ENCODE data around the gene ANKRD11.
A peak's percentile ranks its signal among the peaks of the same experiment; 100 is the strongest.

Gene ANKRD11

DNA sequence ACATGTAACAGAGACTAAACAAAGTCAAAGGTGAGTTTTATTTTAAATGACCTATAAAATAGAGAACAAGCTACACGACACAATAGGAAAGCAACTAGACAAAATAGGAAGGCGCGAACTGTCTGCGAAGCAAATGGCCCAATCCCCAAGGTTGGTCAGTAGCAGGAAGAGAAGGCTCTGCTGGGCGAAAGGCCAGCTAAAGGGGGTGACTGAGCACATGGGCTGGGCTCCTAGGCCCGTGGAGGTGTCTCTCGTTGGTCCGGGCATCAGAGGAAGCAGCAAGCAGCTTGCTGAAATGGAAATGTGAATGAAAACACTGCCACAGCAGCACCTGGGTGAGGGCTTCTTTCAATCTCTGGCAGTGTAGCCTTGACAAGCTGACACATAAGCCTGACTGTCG is 143.5 kb downstream of the ANKRD11 start:
- TF ChIP-seq, protein P1, sequence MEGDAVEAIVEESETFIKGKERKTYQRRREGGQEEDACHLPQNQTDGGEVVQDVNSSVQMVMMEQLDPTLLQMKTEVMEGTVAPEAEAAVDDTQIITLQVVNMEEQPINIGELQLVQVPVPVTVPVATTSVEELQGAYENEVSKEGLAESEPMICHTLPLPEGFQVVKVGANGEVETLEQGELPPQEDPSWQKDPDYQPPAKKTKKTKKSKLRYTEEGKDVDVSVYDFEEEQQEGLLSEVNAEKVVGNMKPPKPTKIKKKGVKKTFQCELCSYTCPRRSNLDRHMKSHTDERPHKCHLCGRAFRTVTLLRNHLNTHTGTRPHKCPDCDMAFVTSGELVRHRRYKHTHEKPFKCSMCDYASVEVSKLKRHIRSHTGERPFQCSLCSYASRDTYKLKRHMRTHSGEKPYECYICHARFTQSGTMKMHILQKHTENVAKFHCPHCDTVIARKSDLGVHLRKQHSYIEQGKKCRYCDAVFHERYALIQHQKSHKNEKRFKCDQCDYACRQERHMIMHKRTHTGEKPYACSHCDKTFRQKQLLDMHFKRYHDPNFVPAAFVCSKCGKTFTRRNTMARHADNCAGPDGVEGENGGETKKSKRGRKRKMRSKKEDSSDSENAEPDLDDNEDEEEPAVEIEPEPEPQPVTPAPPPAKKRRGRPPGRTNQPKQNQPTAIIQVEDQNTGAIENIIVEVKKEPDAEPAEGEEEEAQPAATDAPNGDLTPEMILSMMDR (IDR thresholded peaks at IDR 0.05), result no peak
- no peak for TF ChIP-seq ZFX (IDR thresholded peaks at IDR 0.05; ENCODE audit: borderline replicate concordance)
- peak overlapping the region; percentile 55; the same call in 1 of the 2 replicates for H3K27ac ChIP-seq

DNA sequence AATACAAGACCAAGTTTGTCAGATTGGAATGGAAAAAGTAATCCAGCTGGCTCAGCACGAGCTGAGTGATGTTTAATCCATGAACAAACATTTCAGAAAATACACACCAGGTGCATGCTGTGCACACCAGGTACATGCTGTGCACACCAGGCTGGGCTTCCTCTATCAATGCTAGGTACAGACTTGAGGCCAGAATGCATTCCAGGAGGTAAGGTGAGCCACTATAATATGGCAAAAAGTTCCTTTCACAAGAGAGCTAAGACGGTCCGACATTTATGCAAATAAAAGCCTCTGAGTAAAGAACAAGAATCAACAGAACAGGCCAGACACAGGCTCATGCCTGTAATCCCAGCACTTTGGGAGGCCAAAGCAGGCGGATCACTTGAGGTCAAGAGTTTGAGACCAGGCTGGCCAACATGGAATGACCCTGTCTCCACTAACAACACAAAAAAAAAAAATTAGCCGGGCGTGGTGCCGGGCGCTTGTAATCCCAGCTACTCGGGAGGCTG is 144.7 kb downstream of the ANKRD11 start:
- H3K27ac ChIP-seq, result peak overlapping the region; percentile 55
- TF ChIP-seq, protein P1 (IDR thresholded peaks at IDR 0.05), result no peak
- TF ChIP-seq ZFX (IDR thresholded peaks at IDR 0.05; ENCODE audit: borderline replicate concordance), result no peak

DNA sequence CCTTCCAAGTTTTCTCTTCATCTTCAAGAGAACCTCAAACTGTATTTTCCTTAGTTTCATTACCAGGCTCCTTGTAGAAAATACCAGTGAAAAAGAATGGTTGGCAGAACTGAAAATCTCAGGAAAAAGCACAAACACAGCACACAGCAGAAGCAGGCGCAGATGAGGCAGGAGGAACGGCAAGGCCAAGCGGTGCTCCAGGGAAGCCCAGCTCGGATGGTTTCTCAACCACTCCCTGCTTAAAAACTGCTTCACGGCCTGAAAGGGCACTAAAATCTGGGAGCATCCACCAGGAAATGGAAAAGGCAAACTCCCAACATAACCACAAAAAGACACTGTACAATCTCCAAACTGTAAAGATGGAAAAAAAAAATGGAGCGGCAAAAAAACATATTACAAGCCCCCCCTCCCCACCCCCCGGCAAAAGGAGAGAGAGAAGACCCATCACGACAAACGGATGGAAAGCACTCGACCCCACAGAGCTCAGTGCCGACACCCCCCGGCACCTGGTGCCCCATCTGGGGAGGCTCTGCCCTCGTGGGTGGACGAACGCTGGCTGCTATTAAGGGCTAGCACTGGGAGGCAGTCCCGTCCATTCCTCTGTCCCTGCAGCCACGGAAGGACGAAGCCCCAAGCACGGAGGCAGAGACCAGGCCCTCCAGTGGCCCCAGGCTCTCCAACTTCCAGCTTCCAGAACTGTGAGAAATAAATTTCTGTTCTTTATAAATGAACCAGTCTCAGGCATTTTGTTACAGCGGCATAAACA is 145.3 kb downstream of the ANKRD11 start:
- TF ChIP-seq, protein P1 (IDR thresholded peaks at IDR 0.05), result no peak
- no peak for TF ChIP-seq ZFX (IDR thresholded peaks at IDR 0.05; ENCODE audit: borderline replicate concordance)
- H3K27ac ChIP-seq, result peak overlapping the region; percentile 55

DNA sequence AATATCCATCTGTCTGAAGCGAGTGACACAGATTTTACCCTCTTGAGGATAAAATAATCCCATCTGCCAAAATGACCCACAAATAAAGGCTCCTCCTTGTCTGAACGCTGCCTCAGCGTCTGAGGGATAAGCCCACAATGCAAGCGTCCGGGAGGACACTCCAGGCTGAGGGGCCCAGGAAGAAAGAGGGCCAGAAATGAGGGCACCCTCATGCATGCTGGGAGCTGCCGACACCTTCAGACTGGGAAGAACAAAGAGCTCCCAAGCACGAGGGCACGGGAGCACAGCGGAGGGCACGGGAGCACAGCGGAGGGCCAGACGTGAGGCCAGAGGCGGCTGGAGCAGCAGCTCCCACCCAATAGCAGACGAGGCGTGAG is 145.9 kb downstream of the ANKRD11 start:
- no peak overlapping the region for H3K27ac ChIP-seq

DNA sequence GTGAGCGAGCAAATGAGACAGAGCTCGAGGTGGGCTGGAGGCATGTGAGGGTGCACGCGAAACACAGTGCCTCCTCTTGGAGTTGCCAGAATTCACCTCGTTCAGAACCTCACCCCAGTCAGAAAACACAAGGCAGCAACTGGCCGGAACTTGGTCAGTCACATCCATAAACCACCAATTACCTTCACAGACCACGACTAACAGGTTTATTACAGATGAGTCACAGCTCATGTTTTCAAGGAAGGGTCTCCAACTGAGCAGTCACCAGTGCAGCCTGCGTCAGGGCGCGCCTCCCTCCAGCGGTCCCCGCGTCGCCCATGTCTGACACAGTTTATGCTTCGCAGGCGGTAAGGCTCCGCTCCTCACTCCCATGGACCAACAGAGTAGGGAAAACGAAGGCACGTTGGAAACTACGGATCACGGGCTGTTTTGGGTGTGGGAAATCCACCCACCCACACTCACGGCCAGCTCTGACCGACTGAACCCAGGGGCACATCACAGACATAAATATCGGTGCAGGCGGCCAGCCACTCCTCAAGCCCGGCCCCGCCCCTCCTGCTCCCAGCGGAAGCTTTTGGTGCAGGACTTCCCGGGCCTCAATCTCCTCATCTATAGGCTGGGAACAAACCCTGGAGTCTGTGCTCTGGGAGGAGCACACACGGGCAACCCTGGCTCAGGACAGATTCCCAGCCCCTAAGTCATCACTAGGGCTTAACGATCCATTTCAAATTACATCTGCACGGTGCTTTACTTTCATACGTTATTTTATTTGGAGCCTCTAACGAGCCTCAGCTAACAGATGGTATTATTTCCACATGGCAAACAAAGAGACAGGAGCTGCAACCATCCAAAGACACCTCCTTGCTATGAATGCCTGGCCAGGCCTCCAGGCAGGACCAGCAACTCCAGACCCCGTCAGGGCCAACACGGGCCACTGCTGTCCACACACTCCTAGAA is 146.6 kb downstream of the ANKRD11 start:
- TF ChIP-seq, protein P1 (IDR thresholded peaks at IDR 0.05), result no peak
- TF ChIP-seq ZFX (IDR thresholded peaks at IDR 0.05; ENCODE audit: borderline replicate concordance), result no peak
- H3K27ac ChIP-seq, result no peak overlapping the region

More for the DNA sequence above, 145.9 kb downstream of the ANKRD11 start:
- no peak for TF ChIP-seq ZFX (IDR thresholded peaks at IDR 0.05; ENCODE audit: borderline replicate concordance)
- TF ChIP-seq, protein P1 (IDR thresholded peaks at IDR 0.05), result no peak

DNA sequence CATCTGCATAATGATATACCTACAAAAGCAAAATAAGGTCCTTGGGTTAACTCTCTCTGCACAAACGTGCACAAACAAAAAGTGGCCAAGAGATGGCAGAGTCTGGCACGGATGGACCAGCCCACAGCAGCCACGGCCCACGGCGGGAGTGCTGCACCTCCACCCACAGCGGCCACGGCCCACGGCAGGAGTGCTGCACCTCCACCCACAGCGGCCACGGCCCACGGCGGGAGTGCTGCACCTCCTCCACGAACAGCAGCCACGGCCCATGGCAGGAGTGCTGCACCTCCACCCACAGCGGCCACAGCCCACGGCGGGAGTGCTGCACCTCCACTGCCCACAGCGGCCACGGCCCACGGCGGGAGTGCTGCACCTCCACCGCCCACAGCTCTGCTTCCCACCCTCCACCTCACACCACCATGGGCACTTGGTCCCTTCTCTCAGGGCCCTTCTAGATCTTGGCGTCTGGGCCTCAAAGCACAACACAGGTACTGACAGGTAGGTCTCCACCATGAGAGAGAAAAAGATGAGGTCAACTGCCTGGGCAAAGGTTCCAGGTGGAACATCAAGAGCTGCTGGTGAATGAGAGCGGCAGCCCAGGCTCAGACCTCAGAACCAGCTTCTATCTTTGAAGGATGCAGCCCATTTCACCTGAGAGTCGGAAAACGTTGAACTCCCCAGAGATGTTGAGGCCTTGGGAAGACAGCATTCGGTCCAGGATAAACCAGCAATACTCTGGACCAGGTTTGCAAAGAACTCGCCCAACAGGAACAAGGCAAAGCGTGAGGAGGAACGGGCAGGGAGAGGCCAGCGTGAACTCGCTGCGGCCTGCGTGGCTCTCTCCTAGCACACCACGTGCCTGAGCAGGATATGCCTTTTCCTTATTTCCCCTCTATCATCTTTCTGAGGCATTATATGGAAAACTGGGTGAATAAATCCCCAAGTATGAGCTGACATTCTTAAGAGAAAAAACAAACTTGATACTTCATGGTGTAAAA is 148.4 kb downstream of the ANKRD11 start:
- TF ChIP-seq, protein P1 (IDR thresholded peaks at IDR 0.05), result no peak
- no peak for TF ChIP-seq ZFX (IDR thresholded peaks at IDR 0.05; ENCODE audit: borderline replicate concordance)
- no peak overlapping the region for H3K27ac ChIP-seq

Measured in 22Rv1 (cell line).